Measurements from ENCODE around the gene CDC20.

CDC20 gene

GRCh38 chr1:43376723-43377235, 18.0 kb downstream of the CDC20 start:
- H3K27ac Mint-ChIP-seq: no peak overlapping the region

DNA sequence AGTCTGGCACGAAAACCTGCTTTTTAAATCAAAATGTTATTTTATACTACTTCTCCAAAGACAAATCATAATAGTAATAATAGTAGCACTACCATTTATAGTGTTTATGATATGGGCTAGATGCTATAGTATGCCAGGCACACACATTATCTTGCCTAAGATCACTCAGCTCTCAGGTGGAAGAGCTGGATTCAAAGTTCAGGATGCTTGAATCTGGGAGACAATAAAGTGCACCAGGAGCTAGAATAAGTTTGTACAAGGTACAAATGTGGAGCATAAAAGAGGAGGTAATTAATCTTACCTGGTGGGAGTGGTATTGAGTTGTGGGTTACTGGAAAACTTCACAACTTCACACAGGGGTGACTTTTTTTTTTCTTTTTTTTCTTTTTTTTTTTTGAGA, 19.1 kb downstream of the CDC20 start:
- DNase-seq: no peak
- no peaks in the 10 kb centered on the region for H3K27me3 Mint-ChIP-seq
- H3K9me3 Mint-ChIP-seq: no peaks in the 10 kb centered on the region
- no peak for ATAC-seq
- peaks cover 11% of the 10 kb centered on the region for H3K36me3 Mint-ChIP-seq (ENCODE audit: low read depth)
- H3K27ac Mint-ChIP-seq: no peak overlapping the region
- peaks cover 4% of the 10 kb centered on the region for H3K4me1 Mint-ChIP-seq
- H3K4me3 Mint-ChIP-seq: no peak overlapping the region

More at GRCh38 chr1:43376723-43377235, 18.0 kb downstream of the CDC20 start:
- H3K4me1 Mint-ChIP-seq: peaks cover 4% of the 10 kb centered on the region
- H3K4me3 Mint-ChIP-seq: no peak overlapping the region
- H3K36me3 Mint-ChIP-seq (ENCODE audit: low read depth): peaks cover 7% of the 10 kb centered on the region
- ATAC-seq (no peak), DNase-seq (no peak)
- no peaks in the 10 kb centered on the region for H3K27me3 Mint-ChIP-seq
- H3K9me3 Mint-ChIP-seq: no peaks in the 10 kb centered on the region

DNA sequence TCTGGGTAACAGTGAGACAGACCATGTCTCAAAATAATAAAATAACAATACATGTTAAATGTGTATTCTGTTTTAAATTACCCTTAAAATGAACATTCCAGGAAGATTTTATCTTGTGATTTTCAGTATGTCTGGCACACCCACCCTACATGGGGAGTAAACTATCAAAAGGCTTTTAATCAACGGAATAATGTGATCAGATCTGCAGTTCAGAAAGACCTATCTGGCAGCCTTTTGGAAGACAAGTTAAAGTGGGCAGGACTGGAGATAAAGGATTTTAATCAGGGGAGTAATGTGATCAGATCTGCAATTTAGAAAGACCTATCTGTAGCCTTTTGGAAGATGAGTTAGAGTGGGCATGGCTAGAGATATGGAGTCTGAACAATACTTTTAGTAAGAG, 20.7 kb downstream of the CDC20 start:
- Mint-ChIP-seq H3K4me3 (no peak overlapping the region), H3K4me1 (peaks cover 4% of the 10 kb centered on the region), H3K27me3 (no peaks in the 10 kb centered on the region), H3K36me3 (ENCODE audit: low read depth) (peaks cover 18% of the 10 kb centered on the region), H3K9me3 (no peaks in the 10 kb centered on the region), H3K27ac (no peak overlapping the region)
- DNase-seq (no peak), ATAC-seq (no peak)

DNA sequence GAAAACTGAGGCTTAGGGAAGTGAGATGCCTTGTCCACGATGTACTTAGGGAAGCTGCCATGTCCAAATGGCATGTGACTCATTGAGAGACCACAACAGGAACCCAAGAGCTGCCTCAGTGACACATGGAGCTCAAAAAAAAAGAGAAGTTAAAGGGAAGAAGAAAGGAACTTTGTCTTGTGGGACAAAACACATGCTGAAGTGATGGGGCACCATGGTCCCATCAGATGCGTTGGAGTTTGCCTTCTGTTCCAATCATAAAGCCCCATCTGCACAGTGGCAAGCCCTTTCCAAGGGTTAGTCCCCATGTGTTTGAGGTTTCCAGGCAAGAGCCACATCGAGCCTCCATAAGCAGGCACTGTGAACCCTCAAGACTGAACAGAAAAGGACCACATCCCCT, 22.8 kb downstream of the CDC20 start:
- DNase-seq (no peak), ATAC-seq (no peak)
- Mint-ChIP-seq H3K4me1 (peaks cover 4% of the 10 kb centered on the region), H3K27me3 (no peaks in the 10 kb centered on the region), H3K36me3 (ENCODE audit: low read depth) (peaks cover 35% of the 10 kb centered on the region), H3K4me3 (no peak overlapping the region), H3K9me3 (no peaks in the 10 kb centered on the region), H3K27ac (no peak overlapping the region)

- ATAC-seq (no peak), DNase-seq (no peak)
- Mint-ChIP-seq H3K4me3 (no peak overlapping the region), H3K27ac (no peak overlapping the region), H3K4me1 (peaks cover 4% of the 10 kb centered on the region), H3K27me3 (no peaks in the 10 kb centered on the region), H3K36me3 (ENCODE audit: low read depth) (peaks cover 39% of the 10 kb centered on the region), H3K9me3 (no peaks in the 10 kb centered on the region)
Measured at GRCh38 chr1:43382027-43382779, 23.4 kb downstream of the CDC20 start.

DNA sequence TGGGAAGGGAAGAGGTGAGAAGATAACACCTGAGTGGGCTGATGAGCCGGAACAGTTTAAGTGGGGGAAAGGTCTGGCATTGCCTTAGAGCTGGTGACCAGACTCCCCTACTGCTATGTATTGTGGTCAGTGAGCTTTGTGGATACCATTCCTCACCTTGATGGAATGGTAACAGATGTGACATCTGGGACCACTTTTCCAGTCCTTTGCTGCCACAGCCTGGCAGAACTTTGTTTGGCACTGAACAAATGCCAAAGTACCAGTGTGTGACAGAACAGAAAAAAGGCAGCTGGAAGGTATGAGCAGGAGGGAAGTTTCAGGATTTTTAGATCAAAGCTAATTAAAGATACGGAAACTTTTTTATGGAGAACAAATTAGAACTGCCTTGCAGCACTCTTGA, 24.7 kb downstream of the CDC20 start:
- H3K27ac Mint-ChIP-seq: no peak overlapping the region
- no peak for ATAC-seq

DNA sequence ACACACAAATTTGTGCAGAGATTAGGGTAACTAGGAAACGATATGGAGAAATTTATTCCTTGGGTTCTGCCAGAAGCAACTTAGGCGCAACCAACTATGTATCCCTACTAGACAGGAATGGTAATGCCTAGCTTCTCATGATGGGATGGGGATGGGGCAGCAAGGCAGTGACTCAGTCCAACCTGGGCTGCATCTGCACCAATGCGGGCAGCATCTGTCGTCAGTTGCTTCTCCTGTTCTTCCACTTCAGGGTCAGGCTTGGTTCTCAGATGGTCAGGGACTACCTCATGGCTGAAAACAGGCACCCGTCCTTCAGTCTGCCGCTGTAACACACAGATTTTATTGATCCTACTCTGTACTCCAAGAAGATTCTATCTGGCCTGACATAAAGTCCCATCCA, 27.9 kb downstream of the CDC20 start:
- Mint-ChIP-seq H3K27ac (no peak overlapping the region), H3K4me1 (peaks cover 32% of the 10 kb centered on the region), H3K36me3 (ENCODE audit: low read depth) (peaks cover 38% of the 10 kb centered on the region), H3K9me3 (no peaks in the 10 kb centered on the region), H3K27me3 (no peaks in the 10 kb centered on the region), H3K4me3 (no peak overlapping the region)
- no peak for ATAC-seq
- DNase-seq: no peak

More for the DNA sequence above, 24.7 kb downstream of the CDC20 start:
- Mint-ChIP-seq H3K36me3 (ENCODE audit: low read depth) (peaks cover 39% of the 10 kb centered on the region), H3K4me1 (peaks cover 14% of the 10 kb centered on the region), H3K9me3 (no peaks in the 10 kb centered on the region), H3K27me3 (no peaks in the 10 kb centered on the region), H3K4me3 (no peak overlapping the region)
- DNase-seq: no peak

DNA sequence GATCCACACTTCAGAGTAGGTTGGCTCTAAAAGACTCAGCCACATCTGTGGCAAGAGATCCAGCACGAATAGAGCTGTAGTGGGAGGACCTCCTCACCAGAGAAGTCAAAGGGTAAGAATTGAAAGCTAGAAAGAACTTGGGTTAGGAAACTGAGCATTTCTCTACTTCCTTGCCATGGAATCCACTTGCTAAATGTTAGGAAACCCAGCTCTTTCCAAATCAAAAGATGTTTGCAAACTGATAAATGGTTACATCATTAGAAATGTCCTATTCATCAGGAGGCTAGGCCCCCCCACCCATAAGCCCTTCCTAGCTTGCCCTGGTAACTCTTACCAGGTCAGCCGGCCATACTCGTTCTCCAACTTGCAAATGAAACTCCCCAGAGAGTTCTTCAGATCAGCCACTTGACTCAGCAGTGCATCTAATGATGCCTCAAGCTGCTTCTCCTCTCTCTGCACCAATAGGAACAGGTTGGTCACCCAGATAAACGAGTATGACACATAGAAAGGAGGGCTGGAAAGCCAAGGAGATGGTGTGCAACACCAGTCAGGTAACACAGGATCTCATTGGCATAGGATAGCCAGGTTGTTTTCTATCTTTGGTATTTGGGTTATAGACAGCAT, 29.3 kb downstream of the CDC20 start:
- H3K27ac Mint-ChIP-seq: peak overlapping the region; percentile 99
- no peaks in the 10 kb centered on the region for H3K9me3 Mint-ChIP-seq
- no peak for ATAC-seq
- H3K4me3 Mint-ChIP-seq: peak overlapping the region; percentile 100
- H3K36me3 Mint-ChIP-seq (ENCODE audit: low read depth): peaks cover 31% of the 10 kb centered on the region
- peaks cover 37% of the 10 kb centered on the region for H3K4me1 Mint-ChIP-seq
- H3K27me3 Mint-ChIP-seq: no peaks in the 10 kb centered on the region
- no peak for DNase-seq

- Mint-ChIP-seq H3K27ac (peak overlapping the region; percentile 99), H3K36me3 (ENCODE audit: low read depth) (peaks cover 27% of the 10 kb centered on the region), H3K4me1 (peaks cover 37% of the 10 kb centered on the region), H3K9me3 (no peaks in the 10 kb centered on the region), H3K27me3 (no peaks in the 10 kb centered on the region), H3K4me3 (peak overlapping the region; percentile 100)
- DNase-seq (no peak), ATAC-seq (no peak)
Measured at GRCh38 chr1:43388613-43389012, 29.8 kb downstream of the CDC20 start.

DNA sequence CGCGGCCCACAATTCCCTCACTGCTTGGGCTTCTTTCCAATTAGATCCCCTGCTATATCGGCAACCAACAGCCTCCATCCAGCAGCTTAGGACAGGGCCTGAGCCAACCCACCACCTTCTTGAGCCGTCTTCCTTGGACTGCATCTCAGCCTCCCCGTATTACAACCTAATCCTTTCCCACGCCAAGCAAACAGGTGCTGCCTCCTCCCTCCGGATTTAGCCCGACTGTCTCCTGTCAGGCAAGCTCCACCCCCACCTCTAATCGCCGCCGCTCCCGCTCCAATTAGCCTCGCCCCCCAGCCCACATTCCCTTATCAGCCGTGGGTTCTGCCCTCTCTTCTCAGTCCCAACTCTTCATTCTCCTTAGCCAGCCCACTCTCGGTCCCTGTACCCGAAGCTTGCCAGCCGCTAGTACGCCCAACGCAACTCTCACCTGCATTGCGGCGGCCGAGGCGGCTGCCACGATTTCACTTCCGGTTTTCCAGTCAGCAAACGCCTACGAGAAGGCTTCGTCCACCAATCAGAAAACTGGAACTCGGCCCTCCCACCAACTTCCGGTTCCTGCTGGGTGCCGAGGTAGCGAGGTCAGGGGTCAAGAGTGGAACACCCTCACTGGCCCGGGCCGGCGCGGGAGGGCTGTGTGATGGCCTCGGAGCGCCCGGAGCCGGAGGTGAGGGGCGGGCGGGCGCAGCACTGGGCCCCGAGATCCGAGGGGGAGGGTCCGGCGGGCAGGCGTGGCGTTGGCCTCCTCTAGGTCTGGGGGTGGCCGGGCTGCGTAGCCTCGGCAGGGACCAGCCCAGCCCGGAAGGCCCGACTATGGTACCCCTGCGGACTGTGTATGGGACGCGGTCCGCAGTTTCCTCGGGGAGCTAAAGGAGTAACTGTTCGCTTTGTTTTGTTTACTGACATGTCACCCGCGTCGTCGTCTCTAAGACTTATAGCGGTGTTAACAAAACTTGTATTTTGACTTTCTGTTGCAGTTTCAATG, 30.8 kb downstream of the CDC20 start, which contains the start of the genes MED8 and SZT2:
Gene MED8, minus strand, starts transcription at position 475 of the 988 bp plus-strand sequence. Its CDS starts 36 bp downstream, at position 439.
Gene SZT2, plus strand, starts transcription at position 574 of the 988 bp plus-strand sequence. Its CDS starts 70 bp downstream, at position 644.
- H3K36me3 Mint-ChIP-seq (ENCODE audit: low read depth): peaks cover 25% of the 10 kb centered on the region
- ATAC-seq (peak; percentile 97), DNase-seq (peak; percentile 92)
- peak within 1 kb of the TSS; percentile 99 for H3K27ac Mint-ChIP-seq
- no peaks in the 10 kb centered on the region for H3K27me3 Mint-ChIP-seq
- no peaks in the 10 kb centered on the region for H3K9me3 Mint-ChIP-seq
- peak within 1 kb of the TSS; percentile 100 for H3K4me3 Mint-ChIP-seq
- peaks cover 37% of the 10 kb centered on the region for H3K4me1 Mint-ChIP-seq

- Mint-ChIP-seq H3K4me3 (no peak overlapping the region), H3K27ac (no peak overlapping the region), H3K27me3 (no peaks in the 10 kb centered on the region), H3K9me3 (no peaks in the 10 kb centered on the region), H3K36me3 (ENCODE audit: low read depth) (peaks cover 6% of the 10 kb centered on the region), H3K4me1 (peaks cover 34% of the 10 kb centered on the region)
- DNase-seq (no peak), ATAC-seq (no peak)
Measured at GRCh38 chr1:43392702-43393101, 33.9 kb downstream of the CDC20 start.

DNA sequence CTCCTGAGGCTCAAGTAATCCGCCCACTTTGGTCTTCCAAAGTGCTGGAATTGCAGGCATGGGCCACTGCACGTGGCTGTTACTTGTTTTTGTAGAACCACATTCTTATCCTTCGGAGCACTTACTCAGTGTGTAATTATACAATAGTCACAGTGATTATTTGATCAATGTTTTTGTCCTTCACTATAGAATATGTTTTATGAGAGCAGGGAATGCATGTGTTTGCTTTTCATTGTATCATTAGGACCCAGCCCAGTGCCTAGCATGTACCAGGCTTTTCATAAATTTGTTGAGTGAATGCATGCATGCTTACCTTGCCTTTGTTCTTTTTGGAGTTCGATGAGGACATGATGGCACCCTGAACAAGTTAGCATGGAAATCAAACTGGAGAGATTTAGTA, 36.7 kb downstream of the CDC20 start:
- H3K27me3 Mint-ChIP-seq: no peaks in the 10 kb centered on the region
- H3K36me3 Mint-ChIP-seq (ENCODE audit: low read depth): peaks cover 3% of the 10 kb centered on the region
- no peak overlapping the region for H3K4me3 Mint-ChIP-seq
- no peak for ATAC-seq
- no peak overlapping the region for H3K27ac Mint-ChIP-seq
- peaks cover 13% of the 10 kb centered on the region for H3K4me1 Mint-ChIP-seq
- no peaks in the 10 kb centered on the region for H3K9me3 Mint-ChIP-seq
- DNase-seq: no peak

DNA sequence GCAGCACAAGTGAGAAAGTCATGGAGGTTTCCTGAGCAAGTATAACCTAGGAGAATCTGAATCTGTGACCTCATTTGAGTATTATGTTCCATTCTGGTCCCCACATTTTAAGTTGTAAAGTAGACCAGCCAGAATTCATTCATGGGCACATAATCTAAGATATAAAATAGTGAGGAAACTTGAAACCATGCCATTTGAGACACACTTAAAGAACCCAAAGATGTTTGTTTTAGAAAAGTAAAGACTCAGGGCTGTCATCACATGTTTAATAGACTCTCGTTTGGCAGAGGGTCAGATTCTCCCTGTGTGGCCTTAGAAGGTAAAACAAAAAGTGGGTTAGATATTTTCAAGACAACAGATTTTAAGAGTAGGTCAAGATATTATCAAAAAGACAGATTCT, 37.3 kb downstream of the CDC20 start:
- Mint-ChIP-seq H3K4me3 (no peak overlapping the region), H3K36me3 (ENCODE audit: low read depth) (peaks cover 3% of the 10 kb centered on the region), H3K9me3 (no peaks in the 10 kb centered on the region), H3K27me3 (no peaks in the 10 kb centered on the region), H3K27ac (no peak overlapping the region), H3K4me1 (peaks cover 9% of the 10 kb centered on the region)
- no peak for ATAC-seq
- DNase-seq: no peak

- H3K27me3 Mint-ChIP-seq: no peaks in the 10 kb centered on the region
- ATAC-seq (no peak), DNase-seq (no peak)
- H3K4me3 Mint-ChIP-seq: no peak overlapping the region
- no peaks in the 10 kb centered on the region for H3K9me3 Mint-ChIP-seq
- peaks cover 2% of the 10 kb centered on the region for H3K4me1 Mint-ChIP-seq
- peaks cover 5% of the 10 kb centered on the region for H3K36me3 Mint-ChIP-seq (ENCODE audit: low read depth)
- H3K27ac Mint-ChIP-seq: no peak overlapping the region
Measured at GRCh38 chr1:43398227-43398626, 39.4 kb downstream of the CDC20 start.

Measured in activated naive CD8-positive, alpha-beta T cell treated with anti-CD3 and anti-CD28 coated beads, Interleukin-2, amount 50 U/mL, for 24 hours (primary cell).